ENCODE results near the gene CREG1.

CREG1 gene

GRCh38 chr1:167529829-167530474 is 23.6 kb downstream of the CREG1 start:
- TF ChIP-seq GATA2 (IDR thresholded peaks at IDR 0.05; ENCODE audit: low read depth, low read length) (no peak), GATA3 (IDR thresholded peaks at IDR 0.05; ENCODE audit: low read depth, low read length) (no peak)

GRCh38 chr1:167528057-167528728 is 25.4 kb downstream of the CREG1 start:
- no peak for TF ChIP-seq GATA3 (IDR thresholded peaks at IDR 0.05; ENCODE audit: low read depth, low read length)

GRCh38 chr1:167526667-167527383 is 26.7 kb downstream of the CREG1 start:
- TF ChIP-seq GATA2 (IDR thresholded peaks at IDR 0.05; ENCODE audit: low read depth, low read length) (no peak), GATA3 (IDR thresholded peaks at IDR 0.05; ENCODE audit: low read depth, low read length) (no peak)

GRCh38 chr1:167524651-167525050 is 28.9 kb downstream of the CREG1 start:
- TF ChIP-seq GATA2 (IDR thresholded peaks at IDR 0.05; ENCODE audit: low read depth, low read length) (no peak), GATA3 (IDR thresholded peaks at IDR 0.05; ENCODE audit: low read depth, low read length) (no peak)

- TF ChIP-seq GATA3 (IDR thresholded peaks at IDR 0.05; ENCODE audit: low read depth, low read length) (no peak), GATA2 (IDR thresholded peaks at IDR 0.05; ENCODE audit: low read depth, low read length) (no peak)
These were observed 31.3 kb downstream of the CREG1 start for GRCh38 chr1:167522246-167522645.

GRCh38 chr1:167520711-167521206 is 32.8 kb downstream of the CREG1 start:
- TF ChIP-seq GATA3 (IDR thresholded peaks at IDR 0.05; ENCODE audit: low read depth, low read length) (no peak), GATA2 (IDR thresholded peaks at IDR 0.05; ENCODE audit: low read depth, low read length) (no peak)

GRCh38 chr1:167518331-167518700 is 35.2 kb downstream of the CREG1 start, which contains the start of gene CD247:
TSS of gene CD247 (minus strand) at chr1:167518529. CDS start at chr1:167518465, 64 bp downstream.
- TF ChIP-seq GATA2 (IDR thresholded peaks at IDR 0.05; ENCODE audit: low read depth, low read length), result no peak

GRCh38 chr1:167517535-167518330 is 35.8 kb downstream of the CREG1 start:
- TF ChIP-seq GATA3 (IDR thresholded peaks at IDR 0.05; ENCODE audit: low read depth, low read length) (no peak), GATA2 (IDR thresholded peaks at IDR 0.05; ENCODE audit: low read depth, low read length) (no peak)

- TF ChIP-seq GATA2 (IDR thresholded peaks at IDR 0.05; ENCODE audit: low read depth, low read length), result no peak
- no peak for TF ChIP-seq GATA3 (IDR thresholded peaks at IDR 0.05; ENCODE audit: low read depth, low read length)
These were observed 36.9 kb downstream of the CREG1 start for GRCh38 chr1:167516404-167517388.

GRCh38 chr1:167515893-167516321 is 37.7 kb downstream of the CREG1 start:
- TF ChIP-seq GATA2 (IDR thresholded peaks at IDR 0.05; ENCODE audit: low read depth, low read length), result no peak
- no peak for TF ChIP-seq GATA3 (IDR thresholded peaks at IDR 0.05; ENCODE audit: low read depth, low read length)

GRCh38 chr1:167515461-167515860 is 38.1 kb downstream of the CREG1 start:
- TF ChIP-seq GATA2 (IDR thresholded peaks at IDR 0.05; ENCODE audit: low read depth, low read length) (no peak), GATA3 (IDR thresholded peaks at IDR 0.05; ENCODE audit: low read depth, low read length) (no peak)

- TF ChIP-seq GATA3 (IDR thresholded peaks at IDR 0.05; ENCODE audit: low read depth, low read length), result no peak
- no peak for TF ChIP-seq GATA2 (IDR thresholded peaks at IDR 0.05; ENCODE audit: low read depth, low read length)
These were observed 39.3 kb downstream of the CREG1 start for GRCh38 chr1:167514288-167514687.

Data from SH-SY5Y (cell line).